ENCODE measurements around the gene SMIM24.
"Not testable (repeated sequence)": the region's sequence is repeated elsewhere in the genome, so short reads cannot be mapped to it uniquely, and the experiment has no call there.

The SMIM24 gene

GRCh38 chr19:3480383-3481091 is at the start of gene SMIM24:
Gene SMIM24 (minus strand): TSS chr19:3480525. CDS start chr19:3480463, 62 bp downstream.
- TF ChIP-seq, protein P1, sequence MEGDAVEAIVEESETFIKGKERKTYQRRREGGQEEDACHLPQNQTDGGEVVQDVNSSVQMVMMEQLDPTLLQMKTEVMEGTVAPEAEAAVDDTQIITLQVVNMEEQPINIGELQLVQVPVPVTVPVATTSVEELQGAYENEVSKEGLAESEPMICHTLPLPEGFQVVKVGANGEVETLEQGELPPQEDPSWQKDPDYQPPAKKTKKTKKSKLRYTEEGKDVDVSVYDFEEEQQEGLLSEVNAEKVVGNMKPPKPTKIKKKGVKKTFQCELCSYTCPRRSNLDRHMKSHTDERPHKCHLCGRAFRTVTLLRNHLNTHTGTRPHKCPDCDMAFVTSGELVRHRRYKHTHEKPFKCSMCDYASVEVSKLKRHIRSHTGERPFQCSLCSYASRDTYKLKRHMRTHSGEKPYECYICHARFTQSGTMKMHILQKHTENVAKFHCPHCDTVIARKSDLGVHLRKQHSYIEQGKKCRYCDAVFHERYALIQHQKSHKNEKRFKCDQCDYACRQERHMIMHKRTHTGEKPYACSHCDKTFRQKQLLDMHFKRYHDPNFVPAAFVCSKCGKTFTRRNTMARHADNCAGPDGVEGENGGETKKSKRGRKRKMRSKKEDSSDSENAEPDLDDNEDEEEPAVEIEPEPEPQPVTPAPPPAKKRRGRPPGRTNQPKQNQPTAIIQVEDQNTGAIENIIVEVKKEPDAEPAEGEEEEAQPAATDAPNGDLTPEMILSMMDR (IDR thresholded peaks at IDR 0.05; ENCODE audit: low read depth, low read length, missing control alignments) = no peak
- no peak for DNase-seq (ENCODE audit: extremely low read depth, low read depth)
- H3K4me3 ChIP-seq (replicated peaks; ENCODE audit: low read depth, low read length) = no peak within 1 kb of the TSS

GRCh38 chr19:3529299-3529698 is 49.0 kb upstream of the SMIM24 start:
- not testable (repeated sequence) for H3K4me3 ChIP-seq (replicated peaks; ENCODE audit: low read depth, low read length); DNase-seq (ENCODE audit: extremely low read depth, low read depth)

- no peak for DNase-seq (ENCODE audit: extremely low read depth, low read depth)
- TF ChIP-seq, protein P1 (IDR thresholded peaks at IDR 0.05; ENCODE audit: low read depth, low read length, missing control alignments) = no peak
- H3K4me3 ChIP-seq (replicated peaks; ENCODE audit: low read depth, low read length) = no peak overlapping the region
These were observed 48.4 kb upstream of the SMIM24 start for GRCh38 chr19:3528539-3529211.

- DNase-seq (ENCODE audit: extremely low read depth, low read depth) = no peak
- TF ChIP-seq, protein P1 (IDR thresholded peaks at IDR 0.05; ENCODE audit: low read depth, low read length, missing control alignments) = no peak
- H3K4me3 ChIP-seq (replicated peaks; ENCODE audit: low read depth, low read length) = no peak overlapping the region
These were observed 47.8 kb upstream of the SMIM24 start for GRCh38 chr19:3528080-3528479.

GRCh38 chr19:3527238-3527910 is 47.0 kb upstream of the SMIM24 start:
- H3K4me3 ChIP-seq (replicated peaks; ENCODE audit: low read depth, low read length) = no peak overlapping the region
- no peak for DNase-seq (ENCODE audit: extremely low read depth, low read depth)
- TF ChIP-seq, protein P1 (IDR thresholded peaks at IDR 0.05; ENCODE audit: low read depth, low read length, missing control alignments) = no peak

DNA sequence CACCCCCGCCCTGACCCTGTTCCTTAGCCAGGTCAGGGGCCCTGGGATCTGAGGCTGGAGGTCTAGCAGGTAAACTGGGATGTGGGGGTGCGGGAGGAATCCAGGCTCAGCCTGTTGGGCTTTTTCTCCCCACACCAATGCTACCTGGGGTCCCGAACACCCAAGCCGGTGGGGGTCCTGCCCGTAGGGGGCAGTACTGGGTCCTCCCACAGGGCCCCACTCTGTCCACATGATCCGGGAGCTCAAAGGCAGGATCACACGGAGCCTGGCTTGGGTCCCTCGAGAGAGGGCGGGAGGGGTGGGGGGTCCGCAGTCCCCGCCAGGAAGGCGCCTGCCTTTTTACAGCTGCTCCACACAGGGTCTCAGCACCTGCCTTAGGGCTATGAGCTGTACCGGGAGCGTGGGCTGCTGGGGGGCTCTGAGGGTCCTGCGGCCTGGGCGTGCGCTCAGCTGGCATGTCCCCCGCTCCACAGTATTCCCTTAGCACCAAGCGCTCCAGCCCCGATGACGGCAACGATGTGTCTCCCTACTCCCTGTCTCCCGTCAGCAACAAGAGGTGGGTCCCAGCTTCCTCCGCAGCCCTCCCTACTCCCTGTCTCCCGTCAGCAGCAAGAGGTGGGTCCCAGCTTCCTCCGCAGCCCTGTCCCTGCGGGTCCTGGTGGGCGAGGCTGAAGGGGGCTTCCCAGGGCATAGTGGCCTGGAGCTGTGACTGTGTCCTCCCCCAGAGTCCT is 46.3 kb upstream of the SMIM24 start:
- H3K4me3 ChIP-seq (replicated peaks; ENCODE audit: low read depth, low read length) = no peak overlapping the region
- DNase-seq (ENCODE audit: extremely low read depth, low read depth) = no peak
- TF ChIP-seq, protein P1 (IDR thresholded peaks at IDR 0.05; ENCODE audit: low read depth, low read length, missing control alignments) = no peak
